HCT116 (cell line): Measurements from ENCODE around the gene CD2. TPM values are rescaled to one million over a fixed set of nuclear protein-coding genes. Genes with fewer than 3 reads are reported as not detected.

Experiments
- ATAC-seq: fragments of 200-7000 bp; cut with Tn5 transposase; 2 replicates; pipeline ENCODE4 v1.9.1; 2020; ENCODE audit warnings: mild to moderate bottlenecking, moderate library complexity
- BruUV-seq: library from RNA; stranded (reverse); fragments of 400-500 nt; replicated peaks from 2 replicates; lab custom pipeline; 2021; lab: Mats Ljungman, UMichigan
- CTCF ChIA-PET: fragments of 300-600 bp; sonication (Branson Sonifier 250); formaldehyde crosslinking; loops from one replicate; lab custom pipeline; 2021; ENCODE audit warnings: antibody characterized with exemption; lab: Charles Lee
- POLR2A ChIA-PET: fragments of 300-600, 350-600 bp; sonication (Branson Sonifier 250); formaldehyde crosslinking; loops from one replicate; lab custom pipeline; 2021; ENCODE audit warnings: antibody characterized with exemption; lab: Charles Lee
- RAD21 ChIA-PET, 2 experiments: fragments of 300-600 bp; sonication (Branson Sonifier 250); formaldehyde crosslinking; loops; one replicate each; lab custom pipeline; 2023; ENCODE audit warnings: low total read pairs in 2 of 2; ENCODE audit not compliant: uncharacterized antibody in 2 of 2, unreplicated experiment in 2 of 2, low non-redundant PET in 1 of 2; lab: Charles Lee
- DNase-seq: peaks from one replicate; pipeline ENCODE4 v3.0.0-alpha.2; 2010; ENCODE audit warnings: low read depth, low spot score
- H2AFZ ChIP-seq: fragments of 200-600 bp; shearing (Covaris generic), sonication (generic); 2 replicates; pipeline ENCODE4 v1.6.1; 2017; ENCODE audit warnings: low read depth, mixed run types, mixed read lengths, antibody characterized with exemption, low read length; ENCODE audit not compliant: poor library complexity, severe bottlenecking
- H3K27ac ChIP-seq: 2 replicates; pipeline ENCODE4 v1.5.1; 2012; ENCODE audit warnings: low read depth, low read length
- H3K27me3 ChIP-seq: fragments of 200-600 bp; sonication (generic); 2 replicates; pipeline ENCODE4 v1.6.1; 2016; ENCODE audit warnings: mixed run types, low read length, mixed read lengths; ENCODE audit not compliant: insufficient read depth
- H3K36me3 ChIP-seq, 2 experiments: fragments of 200-500 bp in 1 of 2; fragments of 200-600 bp in 1 of 2; sonication (Bioruptor generic) in 1 of 2; sonication (generic) in 1 of 2; 2 replicates each; pipeline versions ENCODE4 v1.5.1 to v1.6.1; 2014 to 2016; ENCODE audit warnings: low read length in 2 of 2, inconsistent platforms in 1 of 2, mixed read lengths in 1 of 2, mixed run types in 1 of 2; ENCODE audit not compliant: insufficient read depth in 2 of 2, control insufficient read depth in 1 of 2
- H3K4me1 ChIP-seq, 2 experiments: fragments of 200-600 bp in 1 of 2; sonication (generic) in 1 of 2; 2 replicates each; pipeline versions ENCODE4 v1.5.1 to v1.6.1; 2012 to 2017; ENCODE audit warnings: low read length in 2 of 2, inconsistent platforms in 1 of 2, mild to moderate bottlenecking in 1 of 2, mixed read lengths in 1 of 2, mixed run types in 1 of 2, moderate library complexity in 1 of 2; ENCODE audit not compliant: insufficient read depth in 2 of 2, control insufficient read depth in 1 of 2
- H3K4me2 ChIP-seq: fragments of 200-600 bp; sonication (generic); 2 replicates; pipeline ENCODE4 v1.6.1; 2017; ENCODE audit warnings: mixed run types, low read length, mixed read lengths
- H3K4me3 ChIP-seq, 2 experiments: fragments of 200-600 bp in 1 of 2; sonication (generic) in 1 of 2; replicated peaks in 1 of 2; 2 replicates each; pipeline ENCODE4 v1.5.1; 2011 to 2016; ENCODE audit warnings: low read length in 2 of 2, control low read depth in 1 of 2, low read depth in 1 of 2, mild to moderate bottlenecking in 1 of 2, mixed read lengths in 1 of 2, mixed run types in 1 of 2
- H3K79me2 ChIP-seq: fragments of 200-600 bp; sonication (generic); 2 replicates; pipeline ENCODE4 v1.6.1; 2017; ENCODE audit warnings: mild to moderate bottlenecking, mixed run types, low read length, moderate library complexity, mixed read lengths; ENCODE audit not compliant: insufficient read depth
- H3K9ac ChIP-seq: fragments of 200-600 bp; sonication (generic); 2 replicates; pipeline ENCODE4 v1.6.1; 2016; ENCODE audit warnings: low read length, mixed read lengths
- H3K9me2 ChIP-seq: fragments of 200-600 bp; sonication (generic), shearing (Covaris generic); 2 replicates; pipeline ENCODE4 v1.6.1; 2017; ENCODE audit warnings: mixed run types, mild to moderate bottlenecking, moderate library complexity; ENCODE audit not compliant: insufficient read depth
- H3K9me3 ChIP-seq, 2 experiments: fragments of 200-500 bp in 1 of 2; fragments of 200-600 bp in 1 of 2; sonication (Bioruptor generic) in 1 of 2; sonication (generic) in 1 of 2; 2 replicates each; pipeline ENCODE4 v1.6.1; 2014 to 2017; ENCODE audit warnings: low read length in 2 of 2, mixed read lengths in 2 of 2, inconsistent platforms in 1 of 2, low read depth in 1 of 2, mild to moderate bottlenecking in 1 of 2, mixed run types in 1 of 2, moderate library complexity in 1 of 2; ENCODE audit not compliant: control insufficient read depth in 1 of 2, insufficient read depth in 1 of 2
- H4K20me1 ChIP-seq: fragments of 200-600 bp; sonication (generic), shearing (Covaris generic); 2 replicates; pipeline ENCODE4 v1.6.1; 2017; ENCODE audit warnings: mixed run types, mild to moderate bottlenecking, moderate library complexity; ENCODE audit not compliant: insufficient read depth
- ATF3 ChIP-seq: IDR thresholded peaks from 2 replicates; pipeline ENCODE4 v1.6.1; 2012
- CBX3 ChIP-seq: IDR thresholded peaks from 2 replicates; pipeline ENCODE4 v1.6.1; 2012; ENCODE audit warnings: low read depth
- CTCF ChIP-seq, 3 experiments: fragments of 200-600 bp in 1 of 3; sonication (generic) in 1 of 3; IDR thresholded peaks in 2 of 3; conservative IDR thresholded peaks in 1 of 3; 2 replicates each; pipeline ENCODE4 v1.5.1; 2012 to 2017; ENCODE audit warnings: low read depth in 2 of 3, low read length in 2 of 3, antibody characterized with exemption in 1 of 3, borderline replicate concordance in 1 of 3, control low read depth in 1 of 3, mild to moderate bottlenecking in 1 of 3, mixed read lengths in 1 of 3, mixed run types in 1 of 3, moderate library complexity in 1 of 3; ENCODE audit not compliant: insufficient read depth in 1 of 3
- EGR1 ChIP-seq: IDR thresholded peaks from 2 replicates; pipeline ENCODE4 v1.6.1; 2012; ENCODE audit warnings: low read depth
- ELF1 ChIP-seq: IDR thresholded peaks from 2 replicates; pipeline ENCODE4 v1.6.1; 2012; ENCODE audit warnings: low read depth, borderline replicate concordance
- EZH2 ChIP-seq: fragments of 200-600 bp; sonication (generic); IDR thresholded peaks from 2 replicates; pipeline ENCODE4 v1.6.1; 2017; ENCODE audit warnings: antibody characterized with exemption, mixed run types
- EZH2phosphoT487 ChIP-seq: fragments of 200-600 bp; IDR thresholded peaks from 2 replicates; pipeline ENCODE4 v1.6.1; 2018; ENCODE audit warnings: antibody characterized with exemption, borderline replicate concordance
- FOSL1 ChIP-seq: IDR thresholded peaks from 2 replicates; pipeline ENCODE4 v1.6.1; 2012; ENCODE audit warnings: low read depth
- JUND ChIP-seq: IDR thresholded peaks from 2 replicates; pipeline ENCODE4 v1.6.1; 2012
- MAX ChIP-seq: IDR thresholded peaks from 2 replicates; pipeline ENCODE4 v1.6.1; 2012
- POLR2A ChIP-seq: IDR thresholded peaks from 2 replicates; pipeline ENCODE4 v1.7.0; 2011; ENCODE audit warnings: borderline replicate concordance; ENCODE audit not compliant: insufficient read depth, insufficient read length; ENCODE audit errors: extremely low read depth
- POLR2AphosphoS5 ChIP-seq: IDR thresholded peaks from 2 replicates; pipeline ENCODE4 v1.6.1; 2011; ENCODE audit warnings: mild to moderate bottlenecking, low read depth, low read length, moderate library complexity
- RAD21 ChIP-seq: IDR thresholded peaks from 2 replicates; pipeline ENCODE4 v1.6.1; 2012; ENCODE audit warnings: low read depth, mild to moderate bottlenecking
- REST ChIP-seq: IDR thresholded peaks from 2 replicates; pipeline ENCODE4 v1.6.1; 2012; ENCODE audit warnings: low read depth
- SIN3A ChIP-seq: IDR thresholded peaks from 2 replicates; pipeline ENCODE4 v1.6.1; 2012; ENCODE audit warnings: low read depth
- SP1 ChIP-seq: IDR thresholded peaks from 2 replicates; pipeline ENCODE4 v1.6.1; 2012; ENCODE audit warnings: low read depth
- TCF7L2 ChIP-seq: IDR thresholded peaks from 2 replicates; pipeline ENCODE4 v1.7.0; 2011; ENCODE audit warnings: borderline replicate concordance, inconsistent platforms; ENCODE audit not compliant: insufficient read depth, insufficient read length; ENCODE audit errors: extremely low read depth
- ZFX ChIP-seq: fragments of 450-650 bp; IDR thresholded peaks from 2 replicates; pipeline ENCODE4 v1.6.1; 2017
- ZNF274 ChIP-seq: fragments of 200-500 bp; sonication (Bioruptor generic); IDR thresholded peaks from 2 replicates; pipeline ENCODE4 v1.6.1; 2014; ENCODE audit warnings: mild to moderate bottlenecking, low read depth, low read length, inconsistent platforms
- intact Hi-C: fragments of 100-400 bp; cut with micrococcal nuclease; formaldehyde crosslinking; loops from 2 replicates; pipeline ENCODE4 v1.10.0; 2022
- total RNA-seq: library from RNA; stranded (reverse); gene quantifications from one replicate; pipeline ENCODE4 v1.2.1, GENCODE V29; 2021; ENCODE audit not compliant: unreplicated experiment

CD2 gene
- total RNA-seq, 1 experiment from 2014 or later: 0.57 TPM

- TF ChIP-seq RAD21 (no peak), JUND (no peak), ZFX (no peak), EGR1 (no peak), POLR2A (no peak), CBX3 (no peak), CTCF (IDR thresholded peaks at IDR 0.05 in 2 of 3, conservative IDR thresholded peaks at IDR 0.05 in 1 of 3; ENCODE audit: borderline replicate concordance in 1 of 3, insufficient read depth in 1 of 3, low read depth in 2 of 3, low read length in 2 of 3) (no peak), ATF3 (no peak), SIN3A (no peak), FOSL1 (no peak), REST (no peak), POLR2AphosphoS5 (no peak), SP1 (no peak), EZH2 (no peak), EZH2phosphoT487 (no peak), ZNF274 (no peak), MAX (no peak), ELF1 (no peak), TCF7L2 (no peak)
- TF ChIP-seq, all 23 proteins: peak for 0
- ATAC-seq: no peak
- no peaks in the 10 kb centered on the region for H3K9me2 ChIP-seq
- peaks cover 0 to 4% of the 10 kb centered on the region in 2 experiments; a peak in 1 of 4 replicates for H3K9me3 ChIP-seq
- no TSS peak for BruUV-seq
- ChIA-PET POLR2A (no interaction called here), CTCF (interaction anchor here (1.5 kb wide), 1 partner anchor 10 kb away, joined by 6 read pairs; no protein-coding TSS in a partner anchor), RAD21 (no interaction called here)
- no peaks in the 10 kb centered on the region for H3K79me2 ChIP-seq
- H3K9ac ChIP-seq: no peak overlapping the region
- no peak overlapping the region for H3K27ac ChIP-seq
- no peak overlapping the region for H2AFZ ChIP-seq
- no peaks in the 10 kb centered on the region for H3K27me3 ChIP-seq
- no peak overlapping the region for H3K4me3 ChIP-seq
- no peaks in the 10 kb centered on the region for H3K4me1 ChIP-seq
- intact Hi-C loops: no loop called here
- no peak overlapping the region for H3K4me2 ChIP-seq
- H3K36me3 ChIP-seq: no peaks in the 10 kb centered on the region
- no peak for DNase-seq
- H4K20me1 ChIP-seq: no peaks in the 10 kb centered on the region; the same call in 1 of the 2 replicates
Measured at GRCh38 chr1:116808200-116808847, 54.1 kb downstream of the CD2 start.
